Neuronal stem cell (in vitro differentiated cells): ENCODE measurements around the gene TSPAN1.

Experiments
- DNase-seq: peaks from one replicate; pipeline ENCODE4 v3.0.0-alpha.2; 2013; ENCODE audit warnings: low spot score
- H2AFZ ChIP-seq: one replicate; pipeline ENCODE4 v1.6.1; 2013; ENCODE audit warnings: mild to moderate bottlenecking, low read length, inconsistent platforms
- H2AK5ac ChIP-seq: 2 replicates; pipeline ENCODE4 v1.6.1; 2013; ENCODE audit warnings: low read depth, mild to moderate bottlenecking, inconsistent platforms, low read length, moderate library complexity, mixed read lengths
- H2BK120ac ChIP-seq: 2 replicates; pipeline ENCODE4 v1.6.1; 2013; ENCODE audit warnings: low read depth, mild to moderate bottlenecking, inconsistent platforms, low read length, moderate library complexity, mixed read lengths
- H2BK12ac ChIP-seq: one replicate; pipeline ENCODE4 v1.6.1; 2013; ENCODE audit warnings: low read length, inconsistent platforms
- H2BK15ac ChIP-seq: 2 replicates; pipeline ENCODE4 v1.6.1; 2013; ENCODE audit warnings: mild to moderate bottlenecking, low read length, inconsistent platforms, mixed read lengths
- H2BK5ac ChIP-seq: one replicate; pipeline ENCODE4 v1.6.1; 2013; ENCODE audit warnings: inconsistent platforms, mild to moderate bottlenecking, low read length, moderate library complexity
- H3K14ac ChIP-seq: one replicate; pipeline ENCODE4 v1.6.1; 2013; ENCODE audit warnings: low read length, inconsistent platforms
- H3K18ac ChIP-seq: 2 replicates; pipeline ENCODE4 v1.6.1; 2013; ENCODE audit warnings: low read length, inconsistent platforms
- H3K23ac ChIP-seq: 2 replicates; pipeline ENCODE4 v1.6.1; 2013; ENCODE audit warnings: low read depth, mild to moderate bottlenecking, mixed read lengths, low read length, inconsistent platforms; ENCODE audit not compliant: poor library complexity
- H3K27ac ChIP-seq: replicated peaks from 3 replicates; pipeline ENCODE4 v1.5.1; 2013; ENCODE audit warnings: low read length, inconsistent platforms
- H3K27me3 ChIP-seq, 3 experiments: 2 replicates each; pipeline ENCODE4 v1.6.1; 2013; ENCODE audit warnings: low read length in 3 of 3, mild to moderate bottlenecking in 2 of 3, inconsistent platforms in 1 of 3, low read depth in 1 of 3, mixed read lengths in 1 of 3, moderate library complexity in 1 of 3; ENCODE audit not compliant: control insufficient read depth in 3 of 3, insufficient read depth in 3 of 3
- H3K36me3 ChIP-seq, 2 donors: replicated peaks in 1 of 2; 2 replicates each; pipeline ENCODE4 v1.6.1; 2013; ENCODE audit warnings: low read length in 2 of 2; ENCODE audit not compliant: control insufficient read depth in 2 of 2, insufficient read depth in 2 of 2
- H3K4ac ChIP-seq: 2 replicates; pipeline ENCODE4 v1.6.1; 2013; ENCODE audit warnings: inconsistent platforms, mild to moderate bottlenecking, low read length, moderate library complexity
- H3K4me1 ChIP-seq, 2 donors: 1 replicate in 1 of 2; 2 replicates in 1 of 2; pipeline ENCODE4 v1.6.1; 2013; ENCODE audit warnings: low read length in 2 of 2, low read depth in 1 of 2; ENCODE audit not compliant: control insufficient read depth in 2 of 2, insufficient read depth in 1 of 2
- H3K4me2 ChIP-seq: one replicate; pipeline ENCODE4 v1.6.1; 2013; ENCODE audit warnings: mild to moderate bottlenecking, low read length, inconsistent platforms; ENCODE audit not compliant: insufficient read depth, poor library complexity, severe bottlenecking
- H3K4me3 ChIP-seq, 2 donors: 2 replicates each; pipeline ENCODE4 v1.5.1; 2013; ENCODE audit warnings: low read length in 2 of 2, mild to moderate bottlenecking in 2 of 2, inconsistent platforms in 1 of 2, moderate library complexity in 1 of 2
- H3K79me1 ChIP-seq: one replicate; pipeline ENCODE4 v1.6.1; 2013; ENCODE audit warnings: low read depth, mild to moderate bottlenecking, inconsistent platforms, low read length, moderate library complexity
- H3K9ac ChIP-seq: one replicate; pipeline ENCODE4 v1.6.1; 2013; ENCODE audit warnings: mild to moderate bottlenecking, low read depth, low read length, inconsistent platforms; ENCODE audit not compliant: poor library complexity
- H3K9me3 ChIP-seq, 2 donors: replicated peaks in 1 of 2; 2 replicates each; pipeline versions ENCODE3 to v1.6.1; 2013; ENCODE audit warnings: low read length in 2 of 2, mild to moderate bottlenecking in 2 of 2, inconsistent platforms in 1 of 2, low read depth in 1 of 2, mixed read lengths in 1 of 2, moderate library complexity in 1 of 2; ENCODE audit not compliant: control insufficient read depth in 2 of 2, insufficient read depth in 1 of 2
- H4K8ac ChIP-seq: one replicate; pipeline ENCODE4 v1.6.1; 2013; ENCODE audit warnings: low read depth, mild to moderate bottlenecking, inconsistent platforms, low read length, moderate library complexity
- H4K91ac ChIP-seq: one replicate; pipeline ENCODE4 v1.6.1; 2013; ENCODE audit warnings: low read length, low read depth, mild to moderate bottlenecking, inconsistent platforms; ENCODE audit not compliant: poor library complexity
- WGBS, 2 donors: extraction: QIAGEN DNeasy Blood & Tissue Kit; methylation state at CpG; one replicate each; pipeline ENCODE4 v1.1.7; 2013; ENCODE audit warnings: missing lambda C conversion rate in 2 of 2, mixed read lengths in 1 of 2; ENCODE audit not compliant: insufficient read length in 2 of 2, insufficient replicate concordance in 1 of 2; ENCODE audit errors: extremely low coverage in 2 of 2; 5-methylcytosine and 5-hydroxymethylcytosine counted together

Gene TSPAN1

GRCh38 chr1:46153228-46153627 is 21.7 kb upstream of the TSPAN1 start:
- Histone ChIP-seq H4K91ac (no peak overlapping the region), H3K27ac (no peak overlapping the region), H3K18ac (no peak overlapping the region), H2BK12ac (no peak overlapping the region), H3K27me3 (peaks cover 0 to 9% (median 0%) of the 10 kb centered on the region in 3 experiments), H3K36me3 (no peaks in the 10 kb centered on the region), H4K8ac (no peak overlapping the region), H3K9ac (no peak overlapping the region), H3K4me2 (no peak overlapping the region), H2BK5ac (no peak overlapping the region), H3K4ac (no peak overlapping the region), H3K79me1 (no peaks in the 10 kb centered on the region), H3K4me1 (no peaks in the 10 kb centered on the region), H3K23ac (no peak overlapping the region), H3K14ac (no peak overlapping the region), H2BK120ac (no peak overlapping the region), H3K4me3 (no peak overlapping the region), H2AFZ (no peak overlapping the region), H2BK15ac (no peak overlapping the region), H3K9me3 (no peaks in the 10 kb centered on the region), H2AK5ac (no peak overlapping the region)
- no CpG with 5 or more reads among the region's 1 CpG for WGBS, 2 donors
- DNase-seq: no peak

- Histone ChIP-seq H3K14ac (no peak overlapping the region), H2BK120ac (no peak overlapping the region), H2AK5ac (no peak overlapping the region), H3K36me3 (no peaks in the 10 kb centered on the region), H3K27ac (no peak overlapping the region), H3K4ac (no peak overlapping the region), H2BK12ac (no peak overlapping the region), H3K18ac (no peak overlapping the region), H2AFZ (no peak overlapping the region), H2BK5ac (no peak overlapping the region), H3K4me2 (no peak overlapping the region), H3K4me1 (no peaks in the 10 kb centered on the region), H3K9me3 (no peaks in the 10 kb centered on the region), H4K91ac (no peak overlapping the region), H3K9ac (no peak overlapping the region), H2BK15ac (no peak overlapping the region), H3K27me3 (peaks cover 0 to 9% (median 0%) of the 10 kb centered on the region in 3 experiments), H4K8ac (no peak overlapping the region), H3K79me1 (no peaks in the 10 kb centered on the region), H3K23ac (no peak overlapping the region), H3K4me3 (no peak overlapping the region)
- DNase-seq: no peak
- no CpG with 5 or more reads among the region's 1 CpG for WGBS, 2 donors
Observed at GRCh38 chr1:46153732-46154131, 21.2 kb upstream of the TSPAN1 start.

GRCh38 chr1:46157916-46158311 is 17.0 kb upstream of the TSPAN1 start:
- H3K4me2 ChIP-seq: no peak overlapping the region
- no peaks in the 10 kb centered on the region for H3K79me1 ChIP-seq
- no peak overlapping the region for H3K4me3 ChIP-seq
- no peaks in the 10 kb centered on the region for H3K36me3 ChIP-seq
- H2BK12ac ChIP-seq: no peak overlapping the region
- H3K27ac ChIP-seq: no peak overlapping the region
- H3K14ac ChIP-seq: no peak overlapping the region
- H2BK15ac ChIP-seq: no peak overlapping the region
- H2BK120ac ChIP-seq: no peak overlapping the region
- no peak overlapping the region for H4K8ac ChIP-seq
- H2AFZ ChIP-seq: no peak overlapping the region
- no peak overlapping the region for H2BK5ac ChIP-seq
- no peak overlapping the region for H3K18ac ChIP-seq
- H3K23ac ChIP-seq: no peak overlapping the region
- WGBS, 2 donors: no CpG with 5 or more reads among the region's 1 CpG
- H2AK5ac ChIP-seq: no peak overlapping the region
- no peaks in the 10 kb centered on the region for H3K9me3 ChIP-seq
- DNase-seq: no peak
- H3K9ac ChIP-seq: no peak overlapping the region
- H4K91ac ChIP-seq: no peak overlapping the region
- H3K27me3 ChIP-seq: peaks cover 0 to 12% (median 0%) of the 10 kb centered on the region in 3 experiments
- H3K4me1 ChIP-seq: no peaks in the 10 kb centered on the region
- no peak overlapping the region for H3K4ac ChIP-seq

- Histone ChIP-seq H3K79me1 (no peaks in the 10 kb centered on the region), H3K14ac (no peak overlapping the region), H2BK120ac (no peak overlapping the region), H4K91ac (no peak overlapping the region), H3K18ac (no peak overlapping the region), H2BK12ac (no peak overlapping the region), H3K9ac (no peak overlapping the region), H3K23ac (no peak overlapping the region), H3K4ac (no peak overlapping the region), H2AFZ (no peak overlapping the region), H3K36me3 (no peaks in the 10 kb centered on the region), H3K27me3 (peaks cover 0 to 12% (median 0%) of the 10 kb centered on the region in 3 experiments), H2BK15ac (no peak overlapping the region), H3K4me3 (no peak overlapping the region), H2BK5ac (no peak overlapping the region), H3K4me1 (no peaks in the 10 kb centered on the region), H2AK5ac (no peak overlapping the region), H4K8ac (no peak overlapping the region), H3K27ac (no peak overlapping the region), H3K4me2 (no peak overlapping the region), H3K9me3 (no peaks in the 10 kb centered on the region)
- DNase-seq: no peak
- WGBS, 2 donors: no CpG with 5 or more reads among the region's 13 CpGs
Observed at GRCh38 chr1:46158312-46159281, 16.3 kb upstream of the TSPAN1 start.
